OCI-LY3 (cell line): ENCODE measurements around the gene AP3S2.
"Not testable (repeated sequence)": the region's sequence is repeated elsewhere in the genome, so short reads cannot be mapped to it uniquely, and the experiment has no call there.

Source experiments
- H2AFZ ChIP-seq: fragments of 200-600, 300-600 bp; shearing (Covaris generic); 2 replicates; pipeline ENCODE4 v1.6.0; 2014; ENCODE audit warnings: antibody characterized with exemption, low read depth, low read length
- H3K27ac ChIP-seq: fragments of 200-600, 300-600 bp; sonication (generic); 2 replicates; pipeline ENCODE4 v1.5.1; 2014; ENCODE audit warnings: mild to moderate bottlenecking, low read length, moderate library complexity, mixed read lengths
- H3K27me3 ChIP-seq: fragments of 200-600, 300-600 bp; sonication (generic); 2 replicates; pipeline ENCODE4 v1.6.1; 2014; ENCODE audit warnings: low read depth, low read length, mixed read lengths
- H3K36me3 ChIP-seq: fragments of 200-600, 300-600 bp; sonication (generic); replicated peaks from 2 replicates; pipeline ENCODE3; 2014; ENCODE audit warnings: low read depth, low read length, mixed read lengths
- H3K4me1 ChIP-seq: fragments of 300-600, 200-600 bp; sonication (generic); 2 replicates; pipeline ENCODE4 v1.6.1; 2014; ENCODE audit warnings: low read length, mixed read lengths
- H3K4me2 ChIP-seq: fragments of 200-600, 300-600 bp; sonication (generic); 2 replicates; pipeline ENCODE4 v1.6.1; 2014; ENCODE audit warnings: low read length, mixed read lengths
- H3K4me3 ChIP-seq: fragments of 300-600, 200-600 bp; sonication (generic); 2 replicates; pipeline ENCODE4 v1.5.1; 2014; ENCODE audit warnings: antibody characterized with exemption, mild to moderate bottlenecking, low read length, moderate library complexity
- H3K79me2 ChIP-seq: fragments of 300-600, 200-600 bp; shearing (Covaris generic); 2 replicates; pipeline ENCODE4 v1.6.1; 2014; ENCODE audit warnings: mild to moderate bottlenecking, low read length, mixed read lengths
- H3K9ac ChIP-seq: fragments of 300-600, 200-600 bp; shearing (Covaris generic); 2 replicates; pipeline ENCODE4 v1.6.0; 2014; ENCODE audit warnings: mild to moderate bottlenecking, low read length, moderate library complexity
- H3K9me3 ChIP-seq: fragments of 200-600, 300-600 bp; shearing (Covaris generic); 2 replicates; pipeline ENCODE4 v1.6.1; 2014; ENCODE audit warnings: low read length, mixed read lengths; ENCODE audit not compliant: insufficient read depth
- H4K20me1 ChIP-seq: fragments of 200-600, 300-600 bp; sonication (generic); 2 replicates; pipeline ENCODE4 v1.6.1; 2016; ENCODE audit warnings: low read length, mixed read lengths; ENCODE audit not compliant: insufficient read depth
- EZH2phosphoT487 ChIP-seq: fragments of 200-600 bp; shearing (Covaris generic); IDR thresholded peaks from 2 replicates; pipeline ENCODE4 v1.6.1; 2018; ENCODE audit warnings: antibody characterized with exemption, mixed run types, low read depth
- TF ChIP-seq, protein P1 (sequence below): fragments of 200-600, 300-600 bp; sonication (generic); IDR thresholded peaks from 2 replicates; pipeline ENCODE4 v1.5.1; 2014; ENCODE audit warnings: antibody characterized with exemption, low read length, low read depth

AP3S2 gene

DNA sequence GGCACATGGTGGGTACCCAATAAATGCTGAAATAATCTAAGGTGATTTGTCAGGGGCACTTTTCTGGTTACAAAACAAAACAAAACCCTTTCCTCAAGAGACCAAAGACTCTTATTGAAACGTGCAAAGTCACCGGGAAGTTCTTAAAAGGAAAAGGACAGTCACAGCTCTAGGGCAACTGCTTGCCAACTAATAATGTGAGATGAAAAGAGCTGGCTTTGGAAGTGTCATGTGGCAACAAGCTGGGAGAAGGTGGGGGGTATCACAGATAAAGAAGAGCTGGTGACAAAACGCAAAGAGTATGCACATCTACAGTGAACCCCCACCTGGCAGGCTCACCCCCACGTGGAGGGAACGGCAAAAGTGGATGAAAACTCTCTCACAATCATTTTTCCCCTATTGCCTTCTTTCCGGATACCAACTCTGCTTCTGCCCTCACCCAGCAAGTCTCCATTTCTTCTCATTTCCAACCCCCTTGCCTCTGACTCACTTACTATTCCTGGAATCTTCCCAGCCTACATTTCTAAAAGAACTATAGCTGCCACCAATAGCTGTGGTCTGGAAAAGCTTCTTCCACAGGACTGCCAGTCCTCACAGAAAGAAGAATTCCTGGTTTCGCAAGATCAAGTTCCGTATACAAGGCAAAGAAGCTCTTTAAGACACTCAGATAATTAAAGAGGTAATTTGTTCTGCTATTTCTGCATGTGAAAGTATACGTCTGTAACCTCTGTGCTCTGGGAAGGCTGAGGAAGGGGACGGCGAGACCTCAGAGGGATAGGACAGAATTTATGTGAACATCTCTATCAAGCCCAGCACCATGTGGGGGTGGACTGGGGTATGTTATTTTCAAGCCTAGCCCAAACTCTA is 57.3 kb downstream of the AP3S2 start:
- H4K20me1 ChIP-seq = no peaks in the 10 kb centered on the region
- H3K9ac ChIP-seq = no peak overlapping the region
- no peaks in the 10 kb centered on the region for H3K9me3 ChIP-seq
- H3K36me3 ChIP-seq = peaks cover 50% of the 10 kb centered on the region
- H2AFZ ChIP-seq = no peak overlapping the region
- H3K27ac ChIP-seq = no peak overlapping the region
- peaks cover 41% of the 10 kb centered on the region for H3K4me1 ChIP-seq
- no peaks in the 10 kb centered on the region for H3K27me3 ChIP-seq
- H3K4me3 ChIP-seq = no peak overlapping the region
- no peaks in the 10 kb centered on the region for H3K79me2 ChIP-seq
- no peak overlapping the region for H3K4me2 ChIP-seq
- TF ChIP-seq EZH2phosphoT487 = no peak
- TF ChIP-seq, protein P1, sequence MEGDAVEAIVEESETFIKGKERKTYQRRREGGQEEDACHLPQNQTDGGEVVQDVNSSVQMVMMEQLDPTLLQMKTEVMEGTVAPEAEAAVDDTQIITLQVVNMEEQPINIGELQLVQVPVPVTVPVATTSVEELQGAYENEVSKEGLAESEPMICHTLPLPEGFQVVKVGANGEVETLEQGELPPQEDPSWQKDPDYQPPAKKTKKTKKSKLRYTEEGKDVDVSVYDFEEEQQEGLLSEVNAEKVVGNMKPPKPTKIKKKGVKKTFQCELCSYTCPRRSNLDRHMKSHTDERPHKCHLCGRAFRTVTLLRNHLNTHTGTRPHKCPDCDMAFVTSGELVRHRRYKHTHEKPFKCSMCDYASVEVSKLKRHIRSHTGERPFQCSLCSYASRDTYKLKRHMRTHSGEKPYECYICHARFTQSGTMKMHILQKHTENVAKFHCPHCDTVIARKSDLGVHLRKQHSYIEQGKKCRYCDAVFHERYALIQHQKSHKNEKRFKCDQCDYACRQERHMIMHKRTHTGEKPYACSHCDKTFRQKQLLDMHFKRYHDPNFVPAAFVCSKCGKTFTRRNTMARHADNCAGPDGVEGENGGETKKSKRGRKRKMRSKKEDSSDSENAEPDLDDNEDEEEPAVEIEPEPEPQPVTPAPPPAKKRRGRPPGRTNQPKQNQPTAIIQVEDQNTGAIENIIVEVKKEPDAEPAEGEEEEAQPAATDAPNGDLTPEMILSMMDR = no peak

DNA sequence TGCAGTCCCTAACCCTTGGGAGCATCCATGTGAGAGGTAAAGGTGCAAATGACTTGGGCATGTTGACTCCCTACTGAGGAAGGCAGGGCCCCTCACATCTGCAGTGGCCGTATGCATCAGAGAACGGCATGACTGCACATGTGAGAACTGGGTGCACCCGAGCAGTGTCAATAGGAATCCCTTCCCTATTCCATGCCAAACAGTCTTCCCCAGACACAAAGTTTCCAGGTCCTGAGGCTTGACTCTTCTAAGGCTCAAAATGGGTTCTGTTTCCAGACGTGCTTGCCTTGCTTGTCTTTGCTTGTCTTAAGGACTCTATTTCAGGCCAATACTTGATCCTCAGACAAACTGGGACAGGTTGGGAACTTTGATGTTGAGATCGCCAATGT is 58.6 kb downstream of the AP3S2 start:
- peaks cover 32% of the 10 kb centered on the region for H3K4me1 ChIP-seq
- no peak overlapping the region for H3K4me2 ChIP-seq
- no peak for TF ChIP-seq EZH2phosphoT487
- TF ChIP-seq, protein P1 = no peak
- H3K27me3 ChIP-seq = no peaks in the 10 kb centered on the region
- no peak overlapping the region for H3K4me3 ChIP-seq
- H3K9me3 ChIP-seq = no peaks in the 10 kb centered on the region
- H3K36me3 ChIP-seq = peaks cover 54% of the 10 kb centered on the region
- H3K9ac ChIP-seq = no peak overlapping the region
- no peaks in the 10 kb centered on the region for H3K79me2 ChIP-seq
- H4K20me1 ChIP-seq = no peaks in the 10 kb centered on the region
- no peak overlapping the region for H3K27ac ChIP-seq
- H2AFZ ChIP-seq = no peak overlapping the region

DNA sequence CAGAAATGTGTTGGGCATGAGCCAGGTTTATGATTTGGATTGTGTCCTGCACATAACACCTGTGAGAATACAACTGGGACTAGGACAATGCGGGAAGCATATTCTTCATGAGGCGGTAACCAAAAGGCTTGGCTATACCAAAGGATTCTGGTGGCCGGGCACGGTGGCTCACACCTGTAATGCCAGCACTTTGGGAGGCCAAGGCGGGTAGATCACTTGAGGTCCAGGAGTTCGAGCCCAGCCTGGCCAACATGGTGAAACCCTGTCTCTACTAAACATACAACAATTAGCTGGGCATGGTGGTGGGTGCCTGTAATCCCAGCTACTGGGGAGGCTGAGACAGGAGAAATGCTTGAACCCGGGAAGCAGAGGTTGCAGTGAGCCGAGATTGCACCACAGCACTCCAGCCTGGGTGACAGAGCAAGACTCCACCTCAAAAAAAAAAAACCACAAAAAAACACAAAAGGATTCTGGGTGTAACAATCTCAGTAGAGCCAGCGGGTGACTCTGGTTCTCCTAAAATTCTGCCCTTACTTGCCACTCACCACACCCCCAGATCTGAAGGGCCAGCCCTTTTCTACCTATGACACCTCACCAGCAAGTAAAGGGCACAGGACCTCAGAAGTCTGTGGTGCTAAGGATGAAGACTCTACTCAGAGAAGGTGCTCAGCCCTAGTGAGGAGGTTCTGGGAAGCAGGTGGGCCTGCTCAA is 59.2 kb downstream of the AP3S2 start:
- H3K27ac ChIP-seq, H3K79me2 ChIP-seq, H4K20me1 ChIP-seq, H3K4me2 ChIP-seq, H3K9me3 ChIP-seq, H3K4me3 ChIP-seq, H3K27me3 ChIP-seq, H2AFZ ChIP-seq, H3K9ac ChIP-seq: not testable (repeated sequence)
- Histone ChIP-seq H3K36me3 (peaks cover 49% of the 10 kb centered on the region), H3K4me1 (peaks cover 26% of the 10 kb centered on the region)

DNA sequence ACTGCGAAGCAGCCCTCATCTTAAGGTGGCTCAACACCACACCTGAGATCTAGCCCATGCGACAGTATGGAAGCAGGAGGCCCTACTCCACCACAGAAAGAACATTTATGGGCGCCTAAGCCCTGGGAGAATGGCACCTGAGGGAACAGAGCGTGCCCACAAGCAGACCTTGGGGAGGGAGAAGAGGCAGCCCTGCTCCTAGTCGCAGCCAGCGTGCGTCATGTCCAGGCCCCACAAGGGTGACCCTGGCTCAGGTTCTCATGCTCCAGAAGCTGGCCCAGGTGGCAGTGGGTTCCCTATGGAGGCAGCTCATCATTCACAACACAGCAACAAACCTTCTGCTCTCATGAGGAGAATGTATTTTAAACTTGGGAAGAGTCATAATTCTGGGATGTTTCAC is 59.8 kb downstream of the AP3S2 start:
- no peak overlapping the region for H2AFZ ChIP-seq
- H3K27me3 ChIP-seq = no peaks in the 10 kb centered on the region
- H3K36me3 ChIP-seq = peaks cover 49% of the 10 kb centered on the region
- no peak overlapping the region for H3K4me2 ChIP-seq
- no peaks in the 10 kb centered on the region for H3K79me2 ChIP-seq
- H3K4me3 ChIP-seq = no peak overlapping the region
- peaks cover 20% of the 10 kb centered on the region for H3K4me1 ChIP-seq
- H4K20me1 ChIP-seq = no peaks in the 10 kb centered on the region
- no peak overlapping the region for H3K9ac ChIP-seq
- TF ChIP-seq, protein P1 = no peak
- no peak for TF ChIP-seq EZH2phosphoT487
- no peaks in the 10 kb centered on the region for H3K9me3 ChIP-seq
- H3K27ac ChIP-seq = no peak overlapping the region
